AG09319 (cell line): ENCODE measurements around the gene TFPI2.
"Not testable (repeated sequence)": the region's sequence is repeated elsewhere in the genome, so short reads cannot be mapped to it uniquely, and the experiment has no call there.

Experiments used
- DNase-seq: peaks from one replicate; pipeline ENCODE4 v3.0.0-alpha.2; 2010; ENCODE audit warnings: low read depth; ENCODE audit errors: extremely low read depth
- TF ChIP-seq, protein P1 (sequence below): IDR thresholded peaks from 2 replicates; pipeline ENCODE4 v1.5.1; 2011; ENCODE audit warnings: low read depth, mild to moderate bottlenecking, inconsistent platforms, low read length, moderate library complexity

Gene TFPI2

DNA sequence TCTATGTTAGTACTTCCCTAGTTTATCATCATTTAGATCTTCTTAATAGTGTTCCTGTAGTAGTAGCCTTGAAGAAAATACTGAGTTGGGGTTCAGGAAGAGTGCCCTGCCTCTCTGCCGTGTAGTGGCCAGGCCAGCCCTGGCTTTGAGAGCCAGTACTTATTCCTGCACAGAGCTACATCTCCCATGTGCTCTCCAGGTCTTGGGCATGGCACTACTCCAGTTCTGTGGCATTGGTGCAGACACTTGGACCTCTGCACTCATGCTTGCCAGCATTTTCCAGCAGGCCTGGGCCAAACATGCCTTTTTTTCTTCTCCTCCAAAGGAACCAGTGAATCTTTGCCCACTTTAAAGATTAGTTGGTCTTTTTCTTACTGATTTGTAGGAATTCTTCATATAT, 36.2 kb upstream of the TFPI2 start:
- TF ChIP-seq, protein P1, sequence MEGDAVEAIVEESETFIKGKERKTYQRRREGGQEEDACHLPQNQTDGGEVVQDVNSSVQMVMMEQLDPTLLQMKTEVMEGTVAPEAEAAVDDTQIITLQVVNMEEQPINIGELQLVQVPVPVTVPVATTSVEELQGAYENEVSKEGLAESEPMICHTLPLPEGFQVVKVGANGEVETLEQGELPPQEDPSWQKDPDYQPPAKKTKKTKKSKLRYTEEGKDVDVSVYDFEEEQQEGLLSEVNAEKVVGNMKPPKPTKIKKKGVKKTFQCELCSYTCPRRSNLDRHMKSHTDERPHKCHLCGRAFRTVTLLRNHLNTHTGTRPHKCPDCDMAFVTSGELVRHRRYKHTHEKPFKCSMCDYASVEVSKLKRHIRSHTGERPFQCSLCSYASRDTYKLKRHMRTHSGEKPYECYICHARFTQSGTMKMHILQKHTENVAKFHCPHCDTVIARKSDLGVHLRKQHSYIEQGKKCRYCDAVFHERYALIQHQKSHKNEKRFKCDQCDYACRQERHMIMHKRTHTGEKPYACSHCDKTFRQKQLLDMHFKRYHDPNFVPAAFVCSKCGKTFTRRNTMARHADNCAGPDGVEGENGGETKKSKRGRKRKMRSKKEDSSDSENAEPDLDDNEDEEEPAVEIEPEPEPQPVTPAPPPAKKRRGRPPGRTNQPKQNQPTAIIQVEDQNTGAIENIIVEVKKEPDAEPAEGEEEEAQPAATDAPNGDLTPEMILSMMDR, result no peak
- no peak for DNase-seq

DNA sequence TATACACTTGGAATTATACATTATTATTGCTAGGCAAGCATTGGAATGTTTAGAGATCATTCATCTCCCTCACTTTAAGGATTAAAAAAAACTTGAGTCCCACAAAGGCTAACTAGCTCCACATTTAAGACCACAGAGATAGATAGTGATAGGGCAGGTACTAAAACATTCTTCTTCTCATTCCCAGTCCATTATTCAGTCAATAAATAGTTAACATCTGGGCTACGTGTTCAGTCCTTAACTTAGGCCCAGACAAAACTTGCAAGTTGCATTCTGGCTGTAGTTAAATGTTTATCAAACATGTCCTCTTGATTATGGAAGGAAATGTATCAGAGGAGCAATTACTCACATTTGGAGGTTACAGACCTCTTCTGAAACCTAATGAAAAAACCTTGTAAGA, 33.4 kb upstream of the TFPI2 start:
- DNase-seq, result no peak
- TF ChIP-seq, protein P1, result no peak

DNA sequence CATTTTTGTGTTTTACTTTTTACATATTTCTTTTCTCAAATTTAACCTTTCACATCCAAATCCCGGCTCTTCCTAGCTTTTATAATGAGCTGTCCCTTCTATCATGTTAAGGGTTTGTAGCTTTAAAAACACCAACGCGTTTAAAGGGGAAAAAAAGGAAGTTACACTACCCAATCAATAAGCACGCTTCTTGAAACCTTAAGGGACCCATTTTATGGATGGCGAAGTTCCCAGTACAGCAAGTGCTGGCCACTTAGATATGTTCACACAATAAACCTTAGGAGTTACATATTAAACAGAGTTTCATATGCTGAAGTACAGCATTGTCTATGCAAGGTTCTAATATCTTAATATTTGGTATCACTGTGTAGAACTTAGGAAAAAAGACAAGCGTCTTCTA, 32.7 kb upstream of the TFPI2 start:
- no peak for DNase-seq
- TF ChIP-seq, protein P1, result no peak

DNA sequence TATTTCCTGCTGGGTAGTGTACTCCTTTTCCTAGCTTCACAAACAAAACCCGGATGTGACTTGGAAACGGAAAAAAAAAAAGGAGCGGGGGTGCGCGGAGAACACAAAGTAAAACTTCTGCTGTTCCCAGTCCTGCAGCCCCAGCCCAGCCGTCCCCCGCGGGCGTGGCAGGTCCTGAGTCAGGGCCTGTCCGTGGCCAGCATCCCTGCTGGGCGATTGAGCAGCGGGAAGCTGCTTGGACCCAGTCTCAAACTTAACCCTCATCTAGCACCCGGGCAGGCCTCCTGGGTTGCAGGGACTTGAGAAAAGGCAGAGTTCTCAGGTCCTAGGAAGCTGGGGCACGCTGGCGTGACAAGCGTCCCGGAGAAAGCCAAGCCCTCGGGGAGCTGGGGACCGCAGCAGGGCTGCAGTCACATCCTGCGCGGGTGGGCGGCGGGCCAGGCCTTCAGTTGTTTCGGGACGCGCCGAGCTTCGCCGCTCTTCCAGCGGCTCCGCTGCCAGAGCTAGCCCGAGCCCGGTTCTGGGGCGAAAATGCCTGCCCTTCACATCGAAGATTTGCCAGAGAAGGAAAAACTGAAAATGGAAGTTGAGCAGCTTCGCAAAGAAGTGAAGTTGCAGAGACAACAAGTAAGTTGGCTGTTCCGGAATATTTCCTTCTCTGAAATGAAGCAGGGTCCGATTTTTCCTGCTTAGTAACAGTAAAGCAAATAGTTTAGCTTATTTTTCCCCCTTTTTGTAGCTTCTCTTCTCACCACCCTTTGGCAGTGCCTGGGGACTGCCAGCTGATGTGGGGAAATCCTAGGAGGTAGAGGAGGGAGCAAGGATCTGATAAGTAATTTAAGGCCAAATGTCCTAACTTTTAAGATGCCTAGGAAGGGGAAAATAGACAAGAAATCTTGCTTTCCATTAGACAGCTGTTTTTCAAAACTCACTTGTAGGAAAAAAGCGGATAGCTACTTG, 31.3 kb upstream of the TFPI2 start, which contains the start of gene GNG11:
TSS of gene GNG11 (plus strand) at position 129 of the 960 bp plus-strand sequence. CDS start at position 532, 403 bp downstream.
- peak; percentile 47 for DNase-seq
- TF ChIP-seq, protein P1, result no peak

DNA sequence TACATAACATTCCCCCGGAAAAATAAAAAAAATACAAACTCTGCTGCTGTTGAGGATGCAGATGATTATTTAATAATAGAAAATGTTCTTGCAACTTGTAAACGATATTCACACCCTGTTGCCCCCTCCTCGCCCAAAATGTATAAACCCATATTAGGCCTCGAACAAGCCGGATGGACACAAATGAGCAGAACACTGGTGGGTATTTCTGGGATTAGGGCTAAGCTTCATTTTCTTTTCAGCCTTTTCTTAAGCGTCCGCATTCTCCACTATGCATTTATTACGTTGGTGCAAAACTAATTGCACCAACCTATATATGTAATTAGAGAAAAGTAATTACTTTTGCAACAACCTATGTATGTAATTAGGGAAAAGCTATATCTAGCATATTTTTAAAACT, 30.6 kb upstream of the TFPI2 start:
- TF ChIP-seq, protein P1, result no peak
- no peak for DNase-seq

DNA sequence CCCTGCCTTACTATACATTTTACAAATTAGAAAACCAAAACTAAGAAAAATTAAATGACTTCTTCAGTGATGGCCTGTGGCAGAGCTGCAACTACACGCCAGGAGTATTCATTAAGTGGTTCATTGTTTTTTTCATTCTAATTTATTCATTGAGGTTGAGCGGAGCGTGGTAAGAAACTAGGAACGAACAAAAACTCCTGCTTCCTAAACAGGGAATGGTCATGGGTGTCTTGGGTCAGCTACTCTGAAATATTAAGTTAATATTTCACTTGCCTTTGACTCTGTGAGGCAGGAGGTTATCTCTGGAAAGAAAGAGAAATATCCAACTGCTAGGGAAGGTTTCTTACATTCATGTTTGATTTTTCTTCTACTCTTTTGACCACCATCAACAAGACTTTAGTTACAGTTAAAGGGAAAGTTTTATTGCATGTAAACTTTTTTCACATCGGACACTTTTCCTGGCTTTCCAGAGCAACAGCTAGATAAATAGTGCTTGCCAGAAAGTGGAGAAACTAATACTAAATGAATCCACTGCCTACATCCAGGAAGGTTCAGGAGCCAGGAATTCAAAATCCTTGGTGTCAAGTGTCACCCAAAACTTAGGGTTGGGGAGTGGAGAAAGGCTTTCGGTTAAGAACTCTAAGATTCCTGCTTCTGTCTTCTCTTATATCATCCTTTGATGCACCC, 30.1 kb upstream of the TFPI2 start:
- no peak for DNase-seq
- TF ChIP-seq, protein P1, result no peak

DNA sequence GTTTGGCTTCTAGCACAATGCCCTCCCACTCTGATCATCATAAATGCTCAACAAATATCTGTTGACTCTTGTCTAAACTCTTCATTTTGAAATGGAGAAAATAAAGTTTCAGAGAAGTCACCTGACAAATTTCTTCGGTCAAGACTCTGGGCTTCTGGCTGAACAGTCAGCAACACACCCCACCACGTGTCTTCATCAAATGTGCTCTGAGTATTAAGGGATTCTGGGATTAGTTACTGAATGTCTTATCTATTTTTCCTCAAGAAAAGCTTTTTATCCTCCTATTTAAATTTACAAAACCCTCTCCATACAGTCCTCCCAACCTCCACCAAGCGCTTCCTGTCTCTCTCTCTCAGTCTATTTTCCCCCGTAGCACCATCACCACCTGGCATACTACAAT, 25.8 kb upstream of the TFPI2 start:
- DNase-seq, result not testable (repeated sequence)

DNA sequence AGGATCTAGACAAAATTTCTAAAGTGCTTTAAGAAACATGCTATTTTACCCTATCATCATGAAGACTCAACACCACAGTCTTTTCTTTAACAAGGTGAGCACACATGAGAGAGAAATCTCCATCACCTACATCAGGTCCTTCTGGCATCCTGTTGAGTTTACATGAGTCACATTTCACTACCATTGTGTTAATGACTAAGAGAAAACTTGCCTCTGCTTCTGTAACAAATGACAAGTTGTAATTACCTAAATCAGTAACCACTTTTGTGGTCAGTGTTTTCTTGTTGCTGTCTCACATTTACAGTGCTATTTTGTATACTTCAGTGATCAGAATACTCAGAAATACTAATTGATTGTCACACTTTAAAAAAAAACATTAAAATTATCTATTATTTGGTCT, 25.3 kb upstream of the TFPI2 start:
- not testable (repeated sequence) for DNase-seq

DNA sequence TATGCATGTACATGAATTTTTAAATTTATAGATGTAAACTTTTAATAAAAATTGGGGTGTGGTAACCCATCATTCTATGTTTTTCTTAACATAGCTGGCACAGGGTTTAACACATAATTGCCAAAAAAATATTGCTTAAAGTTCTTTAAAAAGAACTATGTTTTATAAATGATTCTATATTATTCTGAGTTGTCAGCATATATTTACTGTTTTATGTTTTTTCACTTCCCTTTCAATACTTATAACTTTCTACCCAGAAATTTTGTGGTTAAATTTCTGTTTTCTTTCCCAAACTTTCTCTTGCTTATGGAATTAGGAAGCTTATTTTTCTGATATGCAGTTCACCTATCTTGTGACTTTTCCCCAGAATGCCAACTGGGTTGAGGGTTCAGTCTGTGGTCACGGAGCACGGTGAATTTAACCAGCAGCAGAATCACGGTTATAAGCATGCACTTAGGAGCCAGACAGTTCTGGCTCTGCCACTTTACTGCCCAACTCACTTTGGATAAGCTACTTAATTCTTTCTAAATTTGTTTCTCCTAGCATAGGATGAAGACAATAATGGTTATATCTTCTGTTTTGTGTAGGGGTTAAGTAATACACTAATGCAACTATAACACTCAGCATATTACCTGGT, 24.8 kb upstream of the TFPI2 start:
- DNase-seq, result not testable (repeated sequence)
